GM03348 (cell line): ENCODE measurements around the gene KCNK16.
"Not testable (repeated sequence)": the region's sequence is repeated elsewhere in the genome, so short reads cannot be mapped to it uniquely, and the experiment has no call there.

Experiments used
- DNase-seq: peaks from one replicate; pipeline ENCODE4 v3.0.0; 2012; ENCODE audit warnings: low spot score

Gene KCNK16

DNA sequence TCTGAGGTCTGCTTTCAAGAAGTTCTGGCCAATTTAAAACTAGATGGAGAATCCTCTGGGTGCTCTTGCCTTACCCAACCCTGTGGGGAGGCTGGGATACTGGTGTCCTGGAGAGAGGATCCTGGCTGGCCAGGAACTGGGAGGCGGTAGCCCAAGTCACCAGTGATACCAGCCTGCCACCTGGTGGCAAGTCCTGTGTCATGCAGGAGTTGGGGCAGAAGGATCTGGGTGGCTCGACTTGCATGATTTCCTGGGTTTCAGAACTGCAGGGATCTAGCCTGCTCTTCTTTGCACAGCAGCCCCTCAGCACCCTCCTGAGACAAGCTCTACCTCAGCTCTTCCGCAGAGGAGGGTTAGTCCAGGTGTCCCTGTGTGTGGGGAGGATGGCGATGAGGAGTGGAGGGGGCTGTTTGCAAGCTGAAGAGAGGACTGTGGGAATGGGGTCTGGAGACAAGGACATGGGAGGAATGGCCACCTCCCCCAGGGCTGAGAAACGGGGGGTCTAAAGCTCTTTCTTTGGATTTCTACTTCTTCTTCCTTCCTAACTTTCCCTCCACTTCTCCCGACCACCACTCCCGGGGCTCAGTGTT, 12.5 kb downstream of the KCNK16 start:
- peak; percentile 93 for DNase-seq

DNA sequence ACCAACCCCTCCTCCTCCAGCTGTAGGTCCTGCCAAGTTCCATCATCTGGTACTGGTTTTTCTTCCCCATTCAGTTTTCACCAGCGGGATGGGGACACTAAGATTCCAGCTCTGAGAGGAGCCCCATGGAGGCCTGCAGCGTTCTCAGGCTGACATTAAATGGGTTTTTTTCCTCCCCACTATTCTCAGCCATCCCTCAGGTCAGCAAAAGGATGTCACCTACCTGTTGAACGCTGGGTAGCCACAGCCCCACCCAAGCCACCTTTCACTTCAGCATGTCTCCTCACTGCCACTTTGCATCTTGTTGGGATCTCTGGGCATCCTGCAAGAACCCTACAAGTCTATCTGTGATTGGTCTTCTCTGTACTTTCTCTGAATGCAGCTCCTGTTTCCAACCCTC, 15.0 kb downstream of the KCNK16 start:
- no peak for DNase-seq

DNA sequence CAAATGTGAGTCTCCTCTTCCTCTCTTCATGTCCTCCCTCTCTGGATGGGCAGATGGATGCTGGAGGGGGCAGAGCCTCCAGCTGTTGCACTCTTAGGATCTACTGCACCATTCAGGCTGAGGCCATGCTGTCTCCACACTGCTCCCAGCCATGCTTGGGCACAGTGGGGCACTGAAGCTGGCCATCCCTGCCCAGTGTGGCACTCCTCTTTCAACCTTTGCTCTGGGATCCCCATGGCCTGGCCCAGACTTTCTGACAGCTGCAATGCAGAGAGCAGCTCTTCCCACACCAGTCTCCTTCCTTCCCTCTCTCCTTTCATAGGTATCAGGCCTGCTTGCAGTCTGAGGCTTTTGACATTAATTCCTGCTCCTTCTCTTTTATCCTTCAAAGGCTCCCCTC, 17.6 kb downstream of the KCNK16 start:
- no peak for DNase-seq

DNA sequence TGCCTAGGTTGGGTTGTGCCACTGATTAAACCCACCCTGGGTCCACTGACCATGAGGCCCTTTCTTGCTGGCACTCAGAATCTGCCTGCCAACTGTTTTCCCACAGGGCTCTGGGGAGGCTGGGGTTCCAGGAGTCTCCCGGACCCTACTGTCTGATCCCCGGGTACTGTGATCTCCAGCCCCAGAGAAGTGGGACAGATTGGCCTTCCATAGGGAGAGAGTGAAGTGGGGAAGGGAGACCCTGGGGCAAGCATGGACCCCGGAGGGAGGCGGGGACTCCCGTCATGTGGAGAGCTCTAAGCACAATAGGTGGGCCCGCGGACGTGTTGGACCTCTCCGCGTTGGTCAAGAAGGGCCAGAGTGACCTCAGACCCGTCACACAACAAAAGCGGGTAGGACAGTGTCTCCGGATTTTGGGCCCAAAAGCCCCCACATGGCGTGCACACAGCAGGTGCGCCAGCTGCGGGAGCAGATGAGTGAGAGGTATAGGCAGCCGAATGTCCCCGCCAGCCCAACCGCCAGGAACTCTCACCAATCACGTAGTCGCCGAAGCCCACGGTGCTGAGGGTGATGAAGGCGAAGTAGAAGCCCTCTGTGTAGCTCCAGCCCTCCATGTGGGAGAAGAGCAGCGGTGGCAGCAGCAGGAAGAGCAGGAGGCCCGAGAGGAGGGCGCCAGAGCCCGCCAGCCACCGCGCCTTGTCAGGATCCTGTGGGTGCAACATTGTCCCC, 18.9 kb downstream of the KCNK16 start:
- no peak for DNase-seq

DNA sequence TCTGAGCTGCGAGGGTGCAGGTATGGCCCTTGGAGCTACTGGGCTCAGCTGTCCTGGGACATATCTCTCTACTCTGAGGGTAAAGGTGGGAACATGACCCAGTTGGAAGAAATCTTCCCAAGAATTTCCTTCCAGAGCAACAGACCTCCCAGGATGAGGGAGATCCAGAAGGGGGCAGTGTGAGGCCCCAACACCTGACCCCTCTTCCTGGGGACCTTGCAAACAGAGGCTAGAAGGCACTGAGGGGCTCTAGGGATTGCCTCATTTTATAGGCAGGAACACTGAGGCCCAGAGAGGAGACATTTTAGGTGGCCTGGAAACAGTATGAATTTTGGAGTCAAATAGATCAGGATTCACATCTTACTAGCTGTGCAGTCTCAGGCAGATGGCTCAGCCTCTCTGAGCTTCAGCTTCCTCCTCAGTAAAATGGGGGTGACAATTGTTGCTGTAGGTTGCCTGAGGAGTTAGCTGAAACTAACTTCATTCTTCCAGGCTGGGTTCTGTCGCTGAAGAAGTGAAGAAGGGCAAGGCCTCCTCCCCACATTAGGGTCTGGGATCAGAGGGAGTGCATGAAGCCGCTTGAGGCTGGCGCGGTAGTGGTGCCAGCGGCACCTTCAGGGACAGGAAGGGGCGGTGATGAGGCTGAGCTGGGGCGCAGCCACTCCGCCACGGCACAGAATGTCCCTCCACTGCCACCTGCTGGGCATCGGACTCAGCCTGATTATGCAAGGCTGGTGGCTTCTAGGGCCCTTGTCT, 19.7 kb downstream of the KCNK16 start:
- DNase-seq, result peak; percentile 92

DNA sequence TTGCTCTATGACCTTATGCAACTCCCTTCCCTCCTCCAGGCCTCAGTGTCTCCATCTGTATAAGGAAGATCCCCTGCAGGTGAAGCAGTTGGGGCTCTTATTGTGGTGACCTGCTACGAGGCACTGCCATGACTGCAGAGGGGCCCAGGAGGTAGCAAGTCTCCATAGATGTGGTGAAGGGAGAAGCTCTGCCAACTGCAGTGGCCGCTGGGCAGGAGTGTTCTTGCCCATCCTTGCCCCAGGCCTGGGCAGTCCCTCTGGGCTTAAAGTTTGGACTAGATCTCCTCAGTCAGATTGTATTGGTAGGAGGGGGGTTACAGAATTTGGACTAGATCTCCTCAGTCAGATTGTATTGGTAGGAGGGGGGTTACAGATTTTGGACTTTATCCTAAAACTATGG, 20.5 kb downstream of the KCNK16 start:
- DNase-seq, result no peak

DNA sequence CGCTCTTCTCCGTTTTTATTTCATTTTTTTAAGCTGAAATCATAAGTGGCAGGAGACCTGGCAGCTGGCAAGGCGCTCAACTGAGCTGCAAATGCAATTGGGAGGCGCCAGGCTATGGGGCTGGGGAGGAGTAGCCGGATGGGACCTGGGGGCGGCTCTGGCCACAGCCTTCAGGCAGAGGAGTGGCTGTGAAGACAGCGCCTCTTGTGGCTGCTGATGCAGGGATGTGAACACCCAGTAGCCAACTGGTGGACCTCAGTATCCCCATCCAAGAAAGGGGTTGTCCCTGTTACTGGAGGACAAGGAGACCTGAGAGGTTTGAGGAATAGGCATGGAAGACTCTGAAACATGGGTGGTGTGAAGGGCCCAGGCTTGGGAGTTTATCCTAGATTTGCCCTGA, 20.9 kb downstream of the KCNK16 start:
- peak; percentile 44 for DNase-seq

DNA sequence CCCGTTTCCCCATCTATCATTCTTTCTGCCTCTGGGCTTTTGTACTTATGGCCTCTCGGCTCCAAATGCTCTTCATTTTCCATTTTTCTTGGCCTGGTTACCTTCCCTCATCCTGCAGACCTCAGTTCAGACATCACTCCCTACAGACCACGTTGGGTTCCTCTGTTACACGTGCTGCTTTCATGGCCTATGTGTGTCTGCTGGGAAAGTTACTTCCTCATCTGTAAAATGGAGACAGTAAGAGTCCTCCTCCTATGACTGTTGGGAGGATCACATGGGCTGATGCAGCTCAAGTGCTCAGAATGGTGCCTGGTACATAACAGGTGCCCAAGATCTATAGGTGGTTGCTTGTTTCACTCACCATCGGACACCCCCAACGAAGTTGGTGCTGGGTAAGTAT, 21.8 kb downstream of the KCNK16 start:
- no peak for DNase-seq

DNA sequence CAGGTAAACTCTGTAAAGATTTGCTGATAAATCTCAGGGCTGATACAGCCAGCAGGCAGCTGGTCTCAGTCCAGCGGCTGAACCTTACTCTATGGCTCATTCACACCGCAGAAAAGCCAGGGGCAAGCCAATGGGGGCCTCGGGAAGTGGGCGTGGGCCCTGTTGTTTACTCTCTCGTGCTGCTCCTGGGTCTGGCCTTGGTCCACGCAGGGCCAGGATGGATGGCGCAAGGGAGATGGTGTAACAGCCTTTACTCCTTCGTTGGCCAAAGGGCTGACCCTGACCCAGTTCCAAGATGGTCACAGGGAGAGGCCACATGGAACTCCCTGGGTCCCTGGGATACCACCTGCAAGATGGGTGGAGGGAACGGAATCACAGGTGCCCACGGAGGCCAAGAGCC, 24.4 kb downstream of the KCNK16 start:
- DNase-seq, result no peak

DNA sequence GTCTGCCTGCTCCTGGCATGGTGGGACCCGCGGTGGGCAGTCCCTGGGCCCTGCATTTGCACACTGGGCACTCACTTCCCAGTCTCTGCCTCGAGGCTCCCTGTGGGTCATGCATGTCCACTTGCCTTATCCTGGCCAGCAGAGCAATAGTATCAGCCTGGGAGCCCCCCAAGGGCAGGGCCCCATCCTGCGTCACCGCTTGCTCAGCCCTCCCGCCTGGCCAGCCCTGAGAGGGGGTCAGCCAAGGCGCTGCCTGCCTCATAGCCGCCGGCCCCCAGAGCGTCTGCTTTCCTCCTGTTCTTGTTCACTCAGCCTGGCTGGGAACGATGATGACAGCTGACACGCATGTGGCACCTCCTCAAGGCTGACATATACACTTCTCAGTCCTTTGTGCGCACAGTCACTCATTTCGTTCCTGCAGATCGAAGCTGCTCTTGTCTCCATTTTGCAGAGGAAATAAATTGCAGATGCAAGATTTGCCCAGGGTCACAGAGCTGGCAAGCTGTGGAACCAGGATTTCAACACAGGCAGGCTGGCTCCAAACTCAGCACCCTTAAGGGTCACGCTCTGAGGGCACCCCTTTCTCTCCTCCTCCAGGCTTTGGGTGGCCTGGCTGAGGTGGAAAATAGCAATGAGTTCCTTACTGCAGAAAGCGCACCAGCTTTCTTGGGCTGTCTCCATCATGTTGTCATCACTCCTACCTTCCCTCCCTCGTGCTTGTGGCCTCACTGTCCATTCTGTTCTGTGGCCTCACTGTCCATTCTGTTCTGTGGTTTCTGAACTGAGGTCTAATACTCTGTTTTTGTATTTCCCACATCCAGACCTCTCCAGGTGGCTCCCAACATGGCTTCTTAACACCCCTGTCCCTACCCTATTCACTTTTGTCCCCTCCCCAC, 25.5 kb downstream of the KCNK16 start:
- no peak for DNase-seq

DNA sequence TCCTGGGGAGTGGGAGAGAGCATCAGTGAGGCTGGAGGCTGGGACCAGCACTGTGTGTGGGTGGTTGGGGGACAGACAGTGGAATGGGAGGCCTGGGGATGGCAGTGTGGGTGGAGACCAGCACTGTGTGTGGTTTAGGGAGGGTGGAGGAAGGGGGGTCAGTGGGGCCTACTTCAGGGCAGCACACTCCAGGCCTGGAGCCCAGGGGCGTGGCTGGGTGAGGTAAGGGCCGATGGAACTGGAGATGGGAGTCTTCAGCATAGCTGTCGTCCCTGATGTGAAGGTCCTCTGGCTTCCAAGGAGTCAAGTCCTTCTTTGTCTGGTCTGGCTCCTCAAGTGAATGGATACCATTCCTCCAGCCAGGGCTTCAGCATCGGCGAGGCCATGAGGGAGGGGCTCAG, 26.9 kb downstream of the KCNK16 start:
- DNase-seq, result no peak

DNA sequence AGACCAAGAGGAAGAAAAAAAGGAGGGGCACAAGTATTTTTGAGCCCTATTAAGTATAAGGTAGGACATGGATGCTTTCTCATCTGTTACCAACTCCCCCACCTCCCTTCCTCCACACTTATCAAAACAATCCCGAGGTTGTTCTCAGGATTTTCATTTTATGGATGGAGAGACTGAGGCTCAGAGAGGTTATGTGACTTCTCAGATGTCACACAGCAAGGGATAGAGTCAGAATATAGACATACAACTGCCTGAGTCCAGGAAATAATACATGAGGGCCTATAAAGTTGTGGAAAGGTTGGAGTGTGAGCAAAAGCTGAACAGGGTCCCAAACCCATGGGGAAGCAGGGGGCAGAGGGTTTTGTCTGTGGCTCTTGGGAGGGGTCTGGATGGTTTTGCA, 27.6 kb downstream of the KCNK16 start:
- no peak for DNase-seq

DNA sequence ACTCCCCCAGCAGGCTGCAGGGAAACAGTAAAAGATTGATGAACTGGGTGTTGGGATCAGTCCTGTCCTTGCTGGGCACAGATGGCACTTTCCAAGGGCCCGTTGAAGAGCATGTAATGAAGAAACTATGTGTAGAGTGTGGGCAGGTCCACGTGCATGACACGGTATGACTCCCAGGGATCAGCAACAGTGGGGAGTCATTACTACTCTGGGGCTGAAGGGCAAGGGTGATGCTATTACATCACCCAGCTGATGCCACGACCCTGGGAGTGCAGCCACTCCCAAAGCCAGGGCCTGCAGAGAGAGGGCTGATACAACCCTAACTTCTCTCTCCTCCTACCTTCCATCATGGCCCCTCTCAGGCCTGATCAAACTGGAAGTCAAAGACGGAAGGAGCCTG, 28.4 kb downstream of the KCNK16 start:
- no peak for DNase-seq

DNA sequence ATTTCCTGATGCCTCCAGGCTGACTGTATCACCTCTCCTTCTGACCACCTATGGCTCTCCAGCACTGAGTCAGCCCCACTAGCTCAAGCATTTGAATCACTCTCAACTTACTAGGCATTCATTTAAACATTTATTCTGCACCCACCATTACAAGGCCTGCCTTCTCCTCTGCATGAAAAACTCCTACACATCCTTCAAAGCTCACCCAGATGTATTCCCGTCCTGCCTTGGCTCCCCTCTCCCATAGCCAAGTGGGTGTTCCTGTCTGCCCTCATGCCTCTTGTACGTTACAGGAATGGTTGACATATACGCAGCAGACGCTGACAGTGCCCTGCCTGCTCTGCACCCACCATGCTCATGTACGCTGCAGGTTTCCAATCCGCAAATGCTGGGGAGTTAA, 29.9 kb downstream of the KCNK16 start:
- no peak for DNase-seq

DNA sequence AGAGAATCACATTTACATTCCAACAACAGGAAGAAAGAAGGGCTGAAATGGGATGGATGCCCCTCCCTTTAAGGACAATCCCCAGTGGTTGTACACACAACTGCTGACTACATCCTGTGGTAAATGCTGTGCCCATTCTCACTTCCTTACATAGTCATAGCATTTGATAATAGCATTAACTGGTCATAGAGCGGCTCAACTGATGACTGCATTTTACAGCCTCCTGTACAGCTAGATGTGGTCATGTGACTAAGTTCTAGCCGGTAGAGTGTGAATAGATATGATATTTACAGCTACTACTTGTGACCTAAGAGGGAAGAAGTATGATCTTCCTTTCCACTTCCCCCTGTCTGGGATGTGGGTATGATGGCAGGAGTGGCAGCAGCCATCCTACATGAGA, 33.0 kb downstream of the KCNK16 start:
- DNase-seq, result no peak

DNA sequence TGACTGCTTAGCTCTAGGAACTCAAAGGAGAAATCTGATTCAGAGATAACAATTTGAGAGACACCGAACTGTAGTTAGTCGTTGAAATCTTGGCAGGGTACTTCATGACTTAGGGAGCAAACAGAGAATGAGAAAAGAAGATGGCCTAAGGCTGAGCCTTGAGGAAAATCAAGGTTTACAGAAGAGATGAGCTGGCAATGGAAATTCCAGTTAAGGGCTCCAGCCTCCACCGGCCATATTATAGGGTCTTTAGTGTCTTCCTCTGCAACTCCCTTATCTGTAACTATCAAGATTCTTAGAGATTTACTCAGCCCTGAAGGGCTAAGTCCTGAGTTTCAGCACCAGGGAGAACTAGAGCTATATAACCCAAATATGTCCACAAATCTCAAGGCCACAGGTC, 34.9 kb downstream of the KCNK16 start:
- DNase-seq, result no peak

DNA sequence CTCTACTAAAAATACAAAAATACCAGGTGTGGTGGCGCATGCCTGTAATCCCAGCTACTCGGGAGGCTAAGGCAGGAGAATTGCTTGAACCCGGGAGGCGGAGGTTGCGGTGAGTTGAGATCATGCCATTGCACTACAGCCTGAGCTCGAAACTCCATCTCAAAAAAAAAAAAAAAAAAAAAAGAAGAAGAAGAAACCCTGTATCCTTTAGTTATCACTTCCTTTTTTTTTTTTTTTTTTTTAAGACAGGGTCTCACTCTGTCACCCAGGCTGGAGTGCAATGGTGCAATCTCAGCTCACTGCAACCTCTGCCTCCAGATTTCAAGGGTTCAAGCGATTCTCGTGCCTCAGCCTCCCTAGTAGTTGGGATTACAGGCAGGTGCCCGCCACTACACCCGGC, 35.9 kb downstream of the KCNK16 start:
- DNase-seq, result not testable (repeated sequence)

DNA sequence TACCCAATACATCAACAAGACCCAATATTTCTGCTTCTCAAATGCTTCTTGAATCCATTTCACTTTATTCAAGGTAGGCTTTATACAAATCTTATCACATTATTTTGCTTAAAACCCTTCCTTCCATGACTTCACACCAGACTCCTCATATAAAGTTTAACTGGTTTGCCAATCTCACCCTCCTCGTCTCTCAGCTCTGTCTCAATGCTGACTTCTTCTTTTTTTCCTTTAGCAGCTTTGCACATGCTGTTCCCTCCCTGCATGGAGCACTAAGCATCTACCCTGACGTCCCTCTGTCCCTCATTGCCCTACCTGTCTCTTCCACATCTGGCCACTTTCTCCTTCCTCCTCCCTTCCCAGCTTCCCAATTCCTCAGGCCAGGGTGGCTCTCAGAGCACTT, 39.7 kb downstream of the KCNK16 start:
- DNase-seq, result no peak

DNA sequence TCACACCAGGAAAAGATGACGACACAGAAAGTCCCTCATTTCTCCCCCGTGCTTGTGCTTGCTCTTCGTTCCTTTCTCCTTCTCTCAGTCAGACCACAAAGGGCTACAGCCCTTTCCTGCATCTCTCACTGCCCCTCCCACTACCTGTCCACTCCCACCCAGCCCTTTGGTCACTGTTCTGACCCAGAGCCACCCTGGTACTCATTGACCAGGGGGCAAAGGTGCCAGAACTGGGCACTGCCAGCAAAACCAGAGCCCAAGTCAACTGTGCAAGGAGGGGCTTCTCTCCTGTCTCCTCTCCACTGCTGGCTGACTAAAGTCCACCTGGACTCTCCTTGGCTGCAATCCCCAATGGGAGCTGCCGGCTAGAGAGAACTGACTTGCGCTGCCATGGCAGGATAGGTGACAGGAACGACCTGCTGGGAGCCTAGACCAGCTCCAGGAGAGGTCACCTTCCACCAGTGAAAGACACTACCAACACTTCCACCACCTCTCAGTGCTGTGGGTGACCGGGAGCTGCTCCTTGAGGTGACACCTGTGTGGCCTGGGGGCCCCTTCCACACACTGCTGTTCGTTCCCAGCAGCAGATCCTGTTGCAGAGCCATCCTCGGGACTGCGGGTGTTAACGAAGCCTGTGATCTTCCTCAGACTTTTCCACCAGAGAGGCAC, 41.1 kb downstream of the KCNK16 start:
- no peak for DNase-seq

DNA sequence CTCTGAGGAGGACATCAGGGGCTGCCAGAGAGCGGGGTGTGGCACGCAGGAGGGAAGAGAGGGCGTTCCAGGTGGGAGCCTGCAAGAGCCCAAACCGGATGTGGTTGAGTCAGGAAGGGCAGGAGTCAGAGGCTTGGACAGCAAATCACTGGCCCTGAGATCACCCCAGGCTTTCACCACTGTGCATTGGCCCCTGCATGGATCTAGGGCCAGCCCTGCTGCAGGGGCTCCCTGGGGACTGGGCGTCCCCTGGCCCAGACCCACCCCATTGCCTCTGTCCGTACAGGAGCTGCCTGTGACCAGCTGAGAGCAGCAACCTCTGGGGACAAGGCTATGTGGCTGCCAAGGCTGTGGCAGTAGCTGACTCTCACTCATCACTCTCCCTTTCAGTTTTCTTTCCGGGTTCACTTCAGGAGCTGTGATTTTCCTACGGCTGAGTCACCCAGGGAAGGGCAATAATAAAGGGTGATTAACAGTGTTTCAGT, 42.2 kb downstream of the KCNK16 start:
- DNase-seq, result peak; percentile 24

DNA sequence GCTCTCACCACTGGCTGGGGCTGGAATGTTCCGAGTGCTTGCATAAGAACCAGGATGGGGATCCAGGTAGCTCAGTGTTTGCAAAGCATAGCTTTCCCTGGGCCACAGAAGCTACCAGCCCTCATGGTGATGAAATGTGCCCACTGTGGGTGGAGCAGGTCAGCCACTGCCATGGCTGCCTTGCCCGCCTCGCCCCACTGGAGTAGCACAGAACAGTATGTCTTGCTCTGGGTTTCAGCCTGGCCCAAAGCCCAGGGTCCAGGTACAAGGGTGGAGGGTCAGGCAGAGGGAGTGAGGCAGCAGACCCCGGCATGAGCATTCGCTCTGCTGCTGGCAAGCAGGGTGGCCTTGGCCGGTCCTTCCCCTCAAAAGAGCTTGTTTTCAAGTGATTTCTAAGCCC, 43.0 kb downstream of the KCNK16 start:
- no peak for DNase-seq
